ENCODE measurements around the gene TIE1. TPM values are rescaled to one million over a fixed set of nuclear protein-coding genes. Genes with fewer than 3 reads are reported as not detected.

The TIE1 gene
- total and polyA plus RNA-seq, 9 of the 15 experiments (the other 6 are each of a cell fraction or from before 2014, with no cell fraction given) = 0.07 to 0.49 (median 0.14) TPM; not detected in 4

DNA sequence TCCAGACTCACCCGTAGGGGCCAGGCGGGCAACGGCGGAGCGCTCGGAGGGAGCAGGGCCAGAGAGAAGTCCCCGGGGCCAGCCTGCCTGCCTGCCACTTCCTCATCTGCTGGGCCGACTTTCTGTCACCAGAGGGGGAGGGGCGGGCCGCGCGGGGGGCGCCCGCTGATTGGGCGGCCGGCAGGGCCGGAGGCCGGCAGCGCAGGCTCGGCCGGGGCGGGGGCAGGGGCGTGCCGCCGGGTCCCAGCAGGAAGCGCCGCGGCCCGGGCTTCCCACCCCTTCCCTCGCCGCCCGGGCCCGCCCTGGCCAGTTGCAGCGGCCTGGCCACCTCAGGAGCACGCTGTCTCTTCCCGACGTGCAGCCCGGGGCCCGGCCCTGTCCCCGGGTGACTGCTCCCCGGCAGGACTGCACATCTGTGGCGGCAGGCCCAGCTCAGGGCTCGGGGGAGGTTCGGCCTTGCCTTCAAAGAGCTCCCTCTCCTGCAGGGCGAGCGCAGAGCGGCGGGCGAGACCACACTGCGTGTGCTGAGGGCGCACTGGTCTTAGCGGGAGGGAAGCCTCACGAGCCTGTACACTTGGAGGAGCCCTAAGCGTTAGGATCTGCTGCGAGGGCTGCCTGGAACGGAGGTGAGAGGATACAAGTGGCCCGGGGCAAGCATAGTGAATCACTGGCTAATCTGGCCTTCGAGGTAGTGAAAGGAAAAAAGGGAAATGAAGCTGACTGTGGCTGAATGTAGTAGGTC lies 67.3 kb downstream of the TIE1 start, which contains the start of gene ELOVL1 (continued):
- peak; percentile 60 for TF ChIP-seq ZNF263 (CRISPR knock-in tag; IDR thresholded peaks at IDR 0.05; ENCODE audit: borderline replicate concordance)
- TF ChIP-seq CBX5 (IDR thresholded peaks at IDR 0.05; ENCODE audit: borderline replicate concordance, low read depth) = no peak
- TF ChIP-seq, protein P1, sequence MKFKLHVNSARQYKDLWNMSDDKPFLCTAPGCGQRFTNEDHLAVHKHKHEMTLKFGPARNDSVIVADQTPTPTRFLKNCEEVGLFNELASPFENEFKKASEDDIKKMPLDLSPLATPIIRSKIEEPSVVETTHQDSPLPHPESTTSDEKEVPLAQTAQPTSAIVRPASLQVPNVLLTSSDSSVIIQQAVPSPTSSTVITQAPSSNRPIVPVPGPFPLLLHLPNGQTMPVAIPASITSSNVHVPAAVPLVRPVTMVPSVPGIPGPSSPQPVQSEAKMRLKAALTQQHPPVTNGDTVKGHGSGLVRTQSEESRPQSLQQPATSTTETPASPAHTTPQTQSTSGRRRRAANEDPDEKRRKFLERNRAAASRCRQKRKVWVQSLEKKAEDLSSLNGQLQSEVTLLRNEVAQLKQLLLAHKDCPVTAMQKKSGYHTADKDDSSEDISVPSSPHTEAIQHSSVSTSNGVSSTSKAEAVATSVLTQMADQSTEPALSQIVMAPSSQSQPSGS (CRISPR knock-in tag; IDR thresholded peaks at IDR 0.05) = no peak
- TF ChIP-seq, protein P2, sequence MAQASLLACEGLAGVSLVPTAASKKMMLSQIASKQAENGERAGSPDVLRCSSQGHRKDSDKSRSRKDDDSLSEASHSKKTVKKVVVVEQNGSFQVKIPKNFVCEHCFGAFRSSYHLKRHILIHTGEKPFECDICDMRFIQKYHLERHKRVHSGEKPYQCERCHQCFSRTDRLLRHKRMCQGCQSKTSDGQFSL (CRISPR knock-in tag; IDR thresholded peaks at IDR 0.05) = peak; percentile 15
- TF ChIP-seq, protein P2 (tag; IDR thresholded peaks at IDR 0.05) = no peak
- no peak for TF ChIP-seq ADNP (tag; IDR thresholded peaks at IDR 0.05)
- TF ChIP-seq, protein P3, sequence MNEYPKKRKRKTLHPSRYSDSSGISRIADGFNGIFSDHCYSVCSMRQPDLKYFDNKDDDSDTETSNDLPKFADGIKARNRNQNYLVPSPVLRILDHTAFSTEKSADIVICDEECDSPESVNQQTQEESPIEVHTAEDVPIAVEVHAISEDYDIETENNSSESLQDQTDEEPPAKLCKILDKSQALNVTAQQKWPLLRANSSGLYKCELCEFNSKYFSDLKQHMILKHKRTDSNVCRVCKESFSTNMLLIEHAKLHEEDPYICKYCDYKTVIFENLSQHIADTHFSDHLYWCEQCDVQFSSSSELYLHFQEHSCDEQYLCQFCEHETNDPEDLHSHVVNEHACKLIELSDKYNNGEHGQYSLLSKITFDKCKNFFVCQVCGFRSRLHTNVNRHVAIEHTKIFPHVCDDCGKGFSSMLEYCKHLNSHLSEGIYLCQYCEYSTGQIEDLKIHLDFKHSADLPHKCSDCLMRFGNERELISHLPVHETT (CRISPR knock-in tag; conservative IDR thresholded peaks at IDR 0.05 in 1 of 2, IDR thresholded peaks at IDR 0.05 in 1 of 2) = peak in 1 of 2 experiments; percentile 90; a peak in 2 of 4 replicates
- TF ChIP-seq, protein P4, sequence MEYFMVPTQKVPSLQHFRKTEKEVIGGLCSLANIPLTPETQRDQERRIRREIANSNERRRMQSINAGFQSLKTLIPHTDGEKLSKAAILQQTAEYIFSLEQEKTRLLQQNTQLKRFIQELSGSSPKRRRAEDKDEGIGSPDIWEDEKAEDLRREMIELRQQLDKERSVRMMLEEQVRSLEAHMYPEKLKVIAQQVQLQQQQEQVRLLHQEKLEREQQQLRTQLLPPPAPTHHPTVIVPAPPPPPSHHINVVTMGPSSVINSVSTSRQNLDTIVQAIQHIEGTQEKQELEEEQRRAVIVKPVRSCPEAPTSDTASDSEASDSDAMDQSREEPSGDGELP (CRISPR knock-in tag; IDR thresholded peaks at IDR 0.05; ENCODE audit: borderline replicate concordance) = peak; percentile 87
- TF ChIP-seq ZEB2 (IDR thresholded peaks at IDR 0.05) = 0 out of 2 replicates have a peak, but pooled peaks have one; percentile 35
- no peak for TF ChIP-seq TAF15 (IDR thresholded peaks at IDR 0.05; ENCODE audit: low read depth, low read length)
- no peak for TF ChIP-seq KDM4B (IDR thresholded peaks at IDR 0.05; ENCODE audit: borderline replicate concordance in 2 of 2, low read depth in 1 of 2)
- TF ChIP-seq OTX1 (CRISPR knock-in tag; IDR thresholded peaks at IDR 0.05) = peak; percentile 95
- no peak for TF ChIP-seq HMG20A (CRISPR knock-in tag; conservative IDR thresholded peaks at IDR 0.05)
- no peak for TF ChIP-seq ESRRB (CRISPR knock-in tag; IDR thresholded peaks at IDR 0.05; ENCODE audit: borderline replicate concordance)
- TF ChIP-seq, protein P5, sequence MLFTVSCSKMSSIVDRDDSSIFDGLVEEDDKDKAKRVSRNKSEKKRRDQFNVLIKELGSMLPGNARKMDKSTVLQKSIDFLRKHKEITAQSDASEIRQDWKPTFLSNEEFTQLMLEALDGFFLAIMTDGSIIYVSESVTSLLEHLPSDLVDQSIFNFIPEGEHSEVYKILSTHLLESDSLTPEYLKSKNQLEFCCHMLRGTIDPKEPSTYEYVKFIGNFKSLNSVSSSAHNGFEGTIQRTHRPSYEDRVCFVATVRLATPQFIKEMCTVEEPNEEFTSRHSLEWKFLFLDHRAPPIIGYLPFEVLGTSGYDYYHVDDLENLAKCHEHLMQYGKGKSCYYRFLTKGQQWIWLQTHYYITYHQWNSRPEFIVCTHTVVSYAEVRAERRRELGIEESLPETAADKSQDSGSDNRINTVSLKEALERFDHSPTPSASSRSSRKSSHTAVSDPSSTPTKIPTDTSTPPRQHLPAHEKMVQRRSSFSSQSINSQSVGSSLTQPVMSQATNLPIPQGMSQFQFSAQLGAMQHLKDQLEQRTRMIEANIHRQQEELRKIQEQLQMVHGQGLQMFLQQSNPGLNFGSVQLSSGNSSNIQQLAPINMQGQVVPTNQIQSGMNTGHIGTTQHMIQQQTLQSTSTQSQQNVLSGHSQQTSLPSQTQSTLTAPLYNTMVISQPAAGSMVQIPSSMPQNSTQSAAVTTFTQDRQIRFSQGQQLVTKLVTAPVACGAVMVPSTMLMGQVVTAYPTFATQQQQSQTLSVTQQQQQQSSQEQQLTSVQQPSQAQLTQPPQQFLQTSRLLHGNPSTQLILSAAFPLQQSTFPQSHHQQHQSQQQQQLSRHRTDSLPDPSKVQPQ (CRISPR knock-in tag; IDR thresholded peaks at IDR 0.05; ENCODE audit: borderline replicate concordance) = no peak
- no peak for TF ChIP-seq THRB (CRISPR knock-in tag; conservative IDR thresholded peaks at IDR 0.05)
